HG02970 (cell line): ENCODE results near the gene PGPEP1.
"Not testable (repeated sequence)": the region's sequence is repeated elsewhere in the genome, so short reads cannot be mapped to it uniquely, and the experiment has no call there.

ENCODE experiments used
- ATAC-seq: cut with Tn5 transposase; IDR thresholded peaks from one replicate; pipeline ENCODE4 v1.9.1; 2021; ENCODE audit warnings: mild to moderate bottlenecking, moderate library complexity, moderate number of reproducible peaks; ENCODE audit not compliant: unreplicated experiment, low FRiP score

The PGPEP1 gene

DNA sequence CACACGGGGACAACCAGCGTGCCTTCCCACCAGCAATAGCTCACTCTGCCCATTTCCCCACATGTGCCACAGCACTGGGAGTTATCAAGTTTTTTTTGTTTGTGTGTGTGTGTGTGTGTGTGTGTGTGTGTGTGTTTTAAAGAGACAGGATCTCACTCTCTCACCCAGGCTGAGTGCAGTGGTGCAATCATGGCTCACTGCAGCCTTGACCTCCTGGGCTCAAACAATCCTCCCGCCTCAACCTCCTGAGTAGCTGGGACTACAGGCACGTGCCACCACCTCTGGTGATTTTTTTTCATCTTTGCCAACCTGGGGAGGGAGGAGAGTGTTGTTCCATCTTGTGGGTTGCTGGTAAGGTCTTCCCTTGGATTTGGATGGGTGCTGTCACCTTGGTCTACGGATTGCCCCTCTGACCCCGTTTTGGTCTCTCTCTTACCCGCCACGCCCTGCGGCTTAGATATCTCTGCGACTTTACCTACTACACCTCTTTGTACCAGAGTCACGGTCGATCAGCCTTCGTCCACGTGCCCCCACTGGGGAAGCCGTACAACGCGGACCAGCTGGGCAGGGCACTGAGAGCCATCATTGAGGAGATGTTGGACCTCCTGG, 22.6 kb downstream of the PGPEP1 start:
- ATAC-seq = no peak

DNA sequence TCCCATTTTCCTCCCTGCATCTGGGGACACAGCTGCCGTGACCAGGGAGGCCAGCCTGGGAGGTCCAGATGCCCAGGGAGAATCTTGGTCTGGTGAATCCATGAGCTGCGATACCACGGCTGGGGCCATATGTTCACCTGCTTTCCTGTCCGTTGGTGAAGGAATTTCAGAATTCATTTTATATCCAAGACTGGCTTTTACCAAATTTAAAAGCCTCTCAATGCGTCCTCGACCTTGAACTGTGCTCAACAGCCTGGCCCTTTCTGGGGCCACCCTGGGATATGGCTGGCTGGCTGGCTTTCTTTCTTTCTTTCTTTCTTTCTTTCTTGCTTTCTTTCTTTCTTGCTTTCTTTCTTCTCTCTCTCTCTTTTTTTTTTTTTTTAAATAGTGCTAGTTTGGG, 23.4 kb downstream of the PGPEP1 start:
- ATAC-seq = no peak

DNA sequence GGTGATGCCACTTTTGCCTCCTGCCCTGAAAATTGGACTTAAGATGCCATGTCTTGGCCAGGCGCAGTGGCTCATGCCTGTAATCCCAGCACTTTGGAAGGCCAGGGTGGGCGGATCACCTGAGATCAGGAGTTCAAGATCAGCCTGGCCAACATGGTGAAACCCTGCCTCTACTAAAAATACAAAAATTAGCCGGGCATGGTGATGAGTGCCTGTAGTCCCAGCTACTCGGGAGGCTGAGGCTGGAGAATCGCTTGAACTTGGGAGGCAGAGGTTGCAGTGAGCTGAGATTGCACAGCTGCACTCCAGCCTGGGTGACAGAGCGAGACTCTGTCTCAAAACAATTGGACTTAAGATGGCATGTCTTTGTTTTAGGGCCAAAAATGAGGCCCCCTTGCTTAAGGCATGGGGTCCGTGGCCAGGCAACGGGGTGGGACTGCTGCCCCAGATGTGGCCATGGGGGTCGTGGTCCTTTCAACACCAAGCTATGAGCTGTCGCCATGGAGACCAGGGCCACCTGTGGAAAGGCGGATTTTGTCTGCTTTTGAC, 24.0 kb downstream of the PGPEP1 start:
- ATAC-seq = not testable (repeated sequence)

DNA sequence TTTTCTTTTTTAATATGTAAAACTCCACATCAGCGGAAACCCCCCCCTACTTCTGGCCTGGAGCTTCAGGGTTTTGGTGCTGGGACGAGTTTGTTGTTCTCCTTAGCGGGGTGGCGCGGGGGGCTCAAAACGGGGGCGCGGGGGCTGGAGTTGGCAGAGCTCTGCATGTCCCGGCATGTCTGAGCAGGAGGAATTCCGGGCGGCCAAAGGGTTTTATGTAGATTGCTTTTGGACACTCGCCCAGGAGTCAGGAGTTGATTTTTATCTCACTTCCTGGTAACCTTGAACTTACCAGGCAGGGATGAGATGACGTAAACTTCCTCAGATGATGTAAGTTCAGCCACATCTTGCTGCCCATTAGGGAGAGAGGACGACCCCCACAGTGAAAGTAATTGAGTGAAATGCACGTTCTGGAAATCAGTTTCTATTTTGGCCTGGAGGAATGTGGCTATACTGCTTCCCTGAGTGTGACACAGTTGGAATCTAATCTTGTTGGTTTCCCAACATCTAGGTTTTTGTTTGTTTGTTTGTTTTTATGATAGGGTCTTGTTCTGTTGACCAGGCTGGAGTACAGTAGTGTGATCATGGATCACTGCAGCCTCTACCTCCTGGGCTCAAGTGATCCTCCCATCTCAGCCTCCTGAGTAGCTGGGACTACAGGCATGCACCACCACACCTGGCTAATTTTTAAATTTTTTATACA, 24.6 kb downstream of the PGPEP1 start:
- no peak for ATAC-seq

DNA sequence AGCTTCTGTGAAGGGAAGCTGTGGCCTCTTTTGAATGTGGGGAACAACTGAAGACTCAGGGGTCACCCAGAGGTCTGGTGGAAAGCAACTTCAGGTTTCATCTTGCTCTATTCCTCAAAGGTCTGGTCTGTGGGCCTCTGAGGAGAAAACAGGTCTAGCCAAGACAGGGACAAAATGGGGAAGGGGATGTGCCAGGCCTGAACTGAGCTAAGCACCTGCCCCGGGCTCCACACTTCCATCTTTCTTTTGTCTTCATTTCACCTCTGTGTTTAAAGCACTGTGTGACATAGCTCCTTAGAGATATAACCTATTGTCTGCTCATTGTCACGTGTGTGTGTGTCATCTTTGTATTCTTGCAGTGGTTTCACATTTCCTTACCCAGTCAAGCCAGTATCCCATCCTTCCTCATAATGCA, 25.6 kb downstream of the PGPEP1 start:
- no peak for ATAC-seq

DNA sequence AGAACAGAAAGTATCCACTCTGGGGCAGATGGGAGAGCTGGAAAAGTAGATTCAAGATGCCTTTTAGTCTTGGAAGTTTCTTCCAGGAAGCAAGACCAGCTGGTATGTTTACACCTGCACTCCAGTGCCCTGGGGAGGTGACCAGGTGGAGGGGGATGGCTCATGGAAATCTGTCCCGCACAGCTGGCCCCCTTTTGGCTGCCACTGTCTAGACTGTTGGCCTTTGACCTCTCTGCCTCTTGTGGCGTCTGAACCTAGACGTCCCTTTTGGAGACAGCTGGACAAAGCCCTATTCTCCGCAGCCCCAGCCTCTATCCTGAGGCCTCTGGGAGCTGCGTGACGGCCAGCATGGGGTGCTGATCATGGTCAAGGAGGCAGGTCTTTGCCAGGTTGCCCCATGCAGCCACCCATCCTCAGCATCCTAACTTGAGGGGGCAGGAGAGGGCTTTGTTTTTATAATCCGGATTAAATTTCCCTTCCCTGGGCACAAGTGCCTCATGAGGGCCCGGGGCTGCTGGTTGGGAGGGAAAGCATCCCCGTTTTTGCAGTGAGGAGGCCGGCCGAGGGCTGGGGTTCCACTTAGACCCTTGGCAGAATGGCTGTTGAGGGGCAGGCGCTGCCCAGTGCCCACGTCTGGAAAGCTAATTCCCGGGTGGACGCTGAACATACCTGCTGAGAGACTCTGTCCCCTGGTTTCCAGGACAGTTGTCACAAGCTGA, 28.3 kb downstream of the PGPEP1 start:
- ATAC-seq = no peak

DNA sequence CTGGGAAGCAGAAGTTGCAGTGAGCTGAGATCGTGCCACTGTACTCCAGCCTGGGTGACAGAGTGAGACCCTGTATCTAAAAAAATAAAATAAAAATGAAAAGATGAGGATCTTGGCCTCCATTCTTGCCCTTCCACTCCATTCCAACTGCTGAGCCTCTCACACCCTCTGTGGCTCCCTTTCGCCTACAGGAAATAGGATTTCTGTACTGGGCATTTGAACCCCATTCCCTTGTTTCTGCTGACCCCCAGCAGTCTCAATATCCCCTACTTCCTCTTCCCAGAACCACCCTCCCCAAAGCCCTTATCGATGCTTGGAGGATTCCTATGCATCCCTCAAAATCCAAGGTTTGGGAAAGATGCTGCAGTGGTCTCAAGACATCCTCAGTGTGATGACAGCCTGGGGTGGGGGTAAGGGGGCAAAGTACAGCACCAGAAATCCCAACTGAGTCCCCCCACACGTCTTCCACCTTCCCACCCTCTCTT, 33.1 kb downstream of the PGPEP1 start:
- ATAC-seq = no peak

DNA sequence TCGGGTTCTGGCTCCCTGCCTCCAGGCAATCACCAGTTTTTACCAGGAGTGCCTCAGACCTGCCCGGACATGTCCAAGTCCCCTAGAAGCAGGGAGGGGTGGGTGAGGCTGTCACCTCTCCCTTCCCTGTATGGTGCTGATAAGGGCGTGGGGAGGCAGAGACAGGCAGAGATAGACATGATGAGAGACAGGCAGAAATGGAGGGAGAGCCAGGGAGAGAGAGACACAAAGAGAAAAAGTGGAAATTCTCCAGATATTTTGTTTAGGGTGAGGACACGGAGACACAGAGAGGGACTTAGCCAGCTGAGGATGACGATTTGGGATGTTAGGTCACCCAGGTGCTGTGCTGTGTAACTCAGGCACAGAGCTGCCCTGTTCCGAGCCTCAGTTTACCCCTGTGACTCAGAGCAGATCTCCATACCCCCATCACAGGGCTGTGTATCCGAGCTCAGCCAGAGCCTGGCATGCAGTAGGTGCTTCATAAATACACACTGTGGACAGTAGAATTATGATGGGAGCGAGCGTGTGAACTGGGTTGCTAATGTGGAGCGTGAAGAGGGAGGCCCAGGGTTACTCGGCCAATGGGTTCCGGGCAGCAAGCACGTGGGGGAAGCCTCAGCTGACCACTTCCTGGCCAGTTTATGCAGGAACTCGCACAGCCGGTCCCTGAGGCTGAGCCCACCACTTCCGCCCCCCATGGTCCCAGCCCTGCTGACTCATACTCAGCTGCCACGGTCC, 33.7 kb downstream of the PGPEP1 start:
- ATAC-seq = peak; percentile 71

DNA sequence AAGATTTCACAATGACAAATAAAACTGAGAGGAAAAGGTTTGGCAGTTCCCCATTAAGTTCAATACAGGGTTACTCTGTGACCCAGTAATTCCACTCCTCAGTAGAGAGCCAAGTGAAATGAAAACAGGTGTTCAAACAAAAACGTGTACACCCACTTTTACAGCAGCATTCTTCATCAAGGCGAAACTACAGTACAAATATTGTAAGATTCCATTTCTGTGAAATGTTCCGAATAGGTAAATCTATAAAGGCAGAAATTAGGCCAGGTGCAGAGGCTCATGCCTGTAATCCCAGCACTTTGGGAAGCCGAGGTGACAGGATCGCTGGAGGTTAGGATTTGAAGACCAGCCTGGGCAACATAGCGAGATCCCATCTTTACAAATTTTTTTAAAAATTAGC, 36.6 kb downstream of the PGPEP1 start:
- no peak for ATAC-seq

DNA sequence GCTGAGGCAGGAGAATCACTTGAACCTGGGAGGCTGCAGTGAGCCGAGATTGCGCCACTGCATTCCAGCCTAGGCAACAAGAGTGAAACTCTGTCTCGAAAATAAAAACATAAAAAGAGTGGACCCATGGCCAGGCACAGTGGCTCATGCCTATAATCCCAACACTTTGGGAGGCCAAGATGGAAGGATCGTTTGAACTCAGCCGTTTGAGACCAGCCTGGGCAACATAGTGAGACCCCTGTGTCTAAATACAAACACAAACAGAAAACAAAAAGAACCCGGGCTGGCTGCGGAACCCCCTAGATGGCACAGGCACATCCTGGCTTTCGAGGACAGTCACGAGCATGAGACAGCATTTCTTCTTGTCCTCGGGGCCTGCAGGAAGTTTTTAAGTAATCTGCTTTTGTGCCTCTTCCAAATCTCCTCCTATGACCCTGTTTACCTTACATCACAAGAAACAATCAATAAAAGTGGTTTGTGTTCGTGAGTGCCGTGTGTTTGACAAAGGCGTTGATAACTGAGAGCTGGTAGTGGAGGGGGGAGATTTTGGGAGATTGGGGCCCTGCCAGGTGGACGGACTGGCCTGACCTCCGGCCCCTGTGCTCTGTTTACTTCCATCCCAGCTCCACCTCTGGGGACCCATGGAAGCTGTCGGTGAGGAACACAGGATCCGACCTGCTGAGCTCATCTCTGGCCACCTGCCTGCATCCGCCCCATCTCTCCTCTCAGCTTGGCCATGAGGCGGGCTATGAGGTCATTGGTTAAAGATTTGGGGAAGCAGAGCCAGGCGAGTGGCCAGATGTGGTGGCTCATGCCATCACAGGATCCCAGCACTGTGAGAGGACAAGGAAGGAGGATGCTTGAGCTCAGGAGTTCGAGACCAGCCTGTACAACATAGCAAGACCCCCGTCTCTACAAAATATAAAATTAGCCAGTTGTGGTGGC, 39.7 kb downstream of the PGPEP1 start:
- no peak for ATAC-seq

DNA sequence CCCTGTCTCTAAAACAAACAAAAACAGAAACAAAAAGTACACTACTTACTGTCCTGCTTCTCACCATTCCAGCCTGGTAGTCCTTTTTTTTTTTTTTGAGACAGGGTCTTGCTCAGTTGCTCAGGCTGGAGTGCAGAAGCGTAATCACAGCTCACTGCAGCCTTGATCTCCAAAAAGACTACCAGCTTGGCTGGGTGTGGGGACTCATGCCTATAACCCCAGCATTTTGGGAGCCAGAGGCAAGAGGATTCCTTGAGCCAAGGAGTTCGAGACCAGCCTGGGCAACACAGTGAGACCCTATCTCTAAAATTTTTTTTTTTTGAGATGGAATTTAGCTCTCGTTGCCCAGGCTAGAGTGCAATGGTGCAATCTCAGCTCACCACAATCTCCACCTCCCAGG, 40.4 kb downstream of the PGPEP1 start:
- ATAC-seq = no peak

DNA sequence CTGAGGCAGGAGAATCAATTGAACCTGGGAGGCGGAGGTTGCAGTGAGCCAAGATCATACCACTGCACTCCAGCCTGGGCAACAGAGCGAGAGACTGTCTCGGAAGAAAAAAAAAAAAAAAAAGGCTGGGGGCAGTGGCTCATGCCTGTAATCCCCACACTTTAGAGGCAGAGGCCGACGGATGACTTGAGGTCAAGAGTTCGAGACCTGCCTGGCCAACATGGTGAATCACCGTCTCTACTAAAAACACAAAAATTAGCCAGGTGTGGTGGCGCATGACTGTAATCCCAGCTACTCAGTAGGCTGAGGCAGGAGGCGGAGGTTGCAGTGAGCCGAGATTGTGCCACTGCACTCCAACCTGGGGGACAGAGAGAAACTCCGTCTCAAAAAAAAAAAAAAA, 43.2 kb downstream of the PGPEP1 start:
- ATAC-seq = not testable (repeated sequence)

DNA sequence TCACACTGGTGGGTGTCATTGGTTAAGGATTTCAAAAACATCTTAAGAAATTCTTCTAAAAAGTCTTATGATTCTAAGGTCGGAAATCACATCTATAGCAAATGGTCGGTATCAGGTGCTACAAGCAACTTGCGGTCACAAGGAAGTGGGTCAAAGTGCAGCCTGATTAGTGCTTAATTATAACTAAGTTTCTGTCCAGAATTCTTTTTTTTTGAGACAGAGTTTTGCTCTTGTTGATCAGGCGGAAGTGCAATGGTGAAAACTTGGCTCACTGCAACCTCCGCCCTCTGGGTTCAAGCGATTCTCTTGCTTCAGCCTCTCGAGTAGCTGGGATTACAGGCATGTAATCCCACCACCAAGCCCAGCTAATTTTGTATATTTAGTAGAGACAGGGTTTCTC, 44.4 kb downstream of the PGPEP1 start:
- no peak for ATAC-seq

DNA sequence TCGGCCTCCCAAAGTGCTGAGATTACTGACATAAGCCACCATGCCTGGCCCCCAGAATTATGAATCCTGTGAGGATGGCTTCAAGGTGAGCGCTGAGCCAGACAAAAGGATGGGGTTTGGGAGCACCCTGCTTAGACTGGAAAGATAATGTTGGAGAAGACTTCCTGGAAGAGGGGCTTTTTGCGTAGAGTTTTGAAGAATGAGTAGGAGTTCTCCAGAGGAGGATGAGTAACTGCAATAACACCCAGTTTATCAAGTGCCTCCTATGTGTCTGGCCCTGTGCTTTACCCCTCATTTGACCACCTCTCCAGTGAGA, 44.9 kb downstream of the PGPEP1 start:
- ATAC-seq = no peak

DNA sequence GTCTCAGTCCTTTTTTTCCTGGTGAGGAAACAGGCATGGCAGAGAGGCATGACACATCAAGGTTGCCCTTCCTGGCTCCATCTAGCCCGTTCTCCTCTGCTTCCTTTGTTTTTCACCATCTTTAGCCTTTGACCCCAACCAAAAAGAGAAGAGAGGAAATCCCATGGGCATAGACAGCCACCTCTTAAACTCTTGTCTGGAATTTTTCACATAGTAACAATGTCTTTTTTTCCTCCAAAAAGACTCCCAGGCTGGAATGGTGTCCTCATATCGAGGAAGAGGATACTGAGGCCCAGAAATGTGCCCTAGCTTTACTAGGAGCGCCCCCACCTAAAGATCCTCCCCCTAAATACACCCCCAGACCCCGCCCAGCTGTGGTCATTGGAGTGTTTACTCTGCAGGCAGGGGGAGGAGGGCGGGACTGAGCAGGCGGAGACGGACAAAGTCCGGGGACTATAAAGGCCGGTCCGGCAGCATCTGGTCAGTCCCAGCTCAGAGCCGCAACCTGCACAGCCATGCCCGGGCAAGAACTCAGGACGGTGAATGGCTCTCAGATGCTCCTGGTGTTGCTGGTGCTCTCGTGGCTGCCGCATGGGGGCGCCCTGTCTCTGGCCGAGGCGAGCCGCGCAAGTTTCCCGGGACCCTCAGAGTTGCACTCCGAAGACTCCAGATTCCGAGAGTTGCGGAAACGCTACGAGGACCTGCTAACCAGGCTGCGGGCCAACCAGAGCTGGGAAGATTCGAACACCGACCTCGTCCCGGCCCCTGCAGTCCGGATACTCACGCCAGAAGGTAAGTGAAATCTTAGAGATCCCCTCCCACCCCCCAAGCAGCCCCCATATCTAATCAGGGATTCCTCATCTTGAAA, 45.5 kb downstream of the PGPEP1 start, which contains the start of gene GDF15:
TSS of gene GDF15 (plus strand) at position 484 of the 868 bp plus-strand sequence. CDS start at position 516, 32 bp downstream.
- ATAC-seq = no peak

DNA sequence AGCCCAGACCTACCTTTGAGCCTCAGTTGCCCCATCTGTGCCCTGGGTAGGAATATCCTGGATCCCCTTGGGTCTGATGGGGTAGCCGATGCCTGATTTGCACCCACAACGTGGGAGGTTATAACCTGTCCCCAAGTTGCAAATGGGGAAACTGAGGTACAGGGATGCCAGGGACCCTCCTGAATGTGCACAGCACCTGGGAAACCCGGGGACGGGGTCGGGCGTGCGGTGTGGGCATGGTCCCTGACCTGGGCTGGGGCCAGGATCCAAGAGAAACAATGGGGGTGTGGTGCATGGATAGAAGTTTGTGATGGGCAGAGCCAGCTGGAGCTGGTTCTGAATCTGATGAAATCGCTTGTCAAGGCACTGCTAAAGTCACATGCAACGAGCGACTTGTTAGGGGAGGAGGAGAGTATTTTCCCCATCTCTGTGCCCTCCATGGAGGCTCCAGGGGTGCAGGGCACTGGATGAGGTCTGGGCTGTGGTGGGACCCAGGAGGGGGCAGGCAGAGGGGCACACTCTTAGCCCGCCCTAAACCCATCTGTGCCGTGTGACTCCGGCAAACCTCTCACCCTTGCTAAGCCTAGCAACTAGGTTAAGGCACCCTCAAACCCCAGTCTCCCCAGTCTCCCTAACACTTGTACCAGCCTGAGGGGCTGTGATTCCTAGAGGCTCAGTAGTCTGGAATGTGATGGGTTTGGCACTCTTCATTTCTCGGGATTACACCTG, 46.3 kb downstream of the PGPEP1 start:
- no peak for ATAC-seq

DNA sequence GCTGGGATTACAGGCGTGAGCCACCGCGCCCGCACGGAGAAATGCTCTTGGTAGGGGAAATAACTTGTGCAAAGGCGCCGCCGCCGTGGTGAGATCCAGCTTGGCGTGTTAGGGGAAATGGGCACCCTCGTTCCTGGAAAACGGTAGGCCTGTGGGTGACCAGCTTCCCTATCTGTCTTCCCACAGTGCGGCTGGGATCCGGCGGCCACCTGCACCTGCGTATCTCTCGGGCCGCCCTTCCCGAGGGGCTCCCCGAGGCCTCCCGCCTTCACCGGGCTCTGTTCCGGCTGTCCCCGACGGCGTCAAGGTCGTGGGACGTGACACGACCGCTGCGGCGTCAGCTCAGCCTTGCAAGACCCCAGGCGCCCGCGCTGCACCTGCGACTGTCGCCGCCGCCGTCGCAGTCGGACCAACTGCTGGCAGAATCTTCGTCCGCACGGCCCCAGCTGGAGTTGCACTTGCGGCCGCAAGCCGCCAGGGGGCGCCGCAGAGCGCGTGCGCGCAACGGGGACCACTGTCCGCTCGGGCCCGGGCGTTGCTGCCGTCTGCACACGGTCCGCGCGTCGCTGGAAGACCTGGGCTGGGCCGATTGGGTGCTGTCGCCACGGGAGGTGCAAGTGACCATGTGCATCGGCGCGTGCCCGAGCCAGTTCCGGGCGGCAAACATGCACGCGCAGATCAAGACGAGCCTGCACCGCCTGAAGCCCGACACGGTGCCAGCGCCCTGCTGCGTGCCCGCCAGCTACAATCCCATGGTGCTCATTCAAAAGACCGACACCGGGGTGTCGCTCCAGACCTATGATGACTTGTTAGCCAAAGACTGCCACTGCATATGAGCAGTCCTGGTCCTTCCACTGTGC, 47.9 kb downstream of the PGPEP1 start:
- ATAC-seq = peak; percentile 54
